T-cell (primary cell): ENCODE results near the gene C5orf58. TPM values are rescaled to one million over a fixed set of nuclear protein-coding genes. Genes with fewer than 3 reads are reported as not detected.

Experiments
- ATAC-seq, 4 experiments: fragments of 200-7000 bp in 3 of 4; fragments of 150-1000 bp in 1 of 4; cut with Tn5 transposase; replicated peaks in 1 of 4; 1 replicate in 3 of 4; 2 replicates in 1 of 4; pipeline ENCODE4 v1.10.0; 2021; ENCODE audit warnings: moderate library complexity in 3 of 4, mild to moderate bottlenecking in 2 of 4, moderate number of reproducible peaks in 1 of 4
- CTCF ChIA-PET, 2 donors: fragments of 300-600 bp; sonication (Branson Sonifier 250); formaldehyde crosslinking; loops; one replicate each; lab custom pipeline; 2022; ENCODE audit warnings: antibody characterized with exemption in 2 of 2; lab: Charles Lee
- POLR2A ChIA-PET, 2 donors: fragments of 300-600 bp; sonication (Branson Sonifier 250); formaldehyde crosslinking; loops; one replicate each; lab custom pipeline; 2022; ENCODE audit warnings: antibody characterized with exemption in 2 of 2; lab: Charles Lee
- DNase-seq, 35 experiments: peaks; one replicate each; pipeline versions ENCODE4 v3.0.0 to v3.0.0-alpha.2; 2013 to 2023
- H3K27ac ChIP-seq: one replicate; pipeline ENCODE4 v1.5.1; 2013; ENCODE audit warnings: low read length
- H3K27me3 ChIP-seq, 2 experiments: replicated peaks in 1 of 2; 1 replicate in 1 of 2; 2 replicates in 1 of 2; pipeline versions ENCODE4 v1.6.1 to v1.7.0; 2013; ENCODE audit warnings: low read length in 1 of 2, mixed read lengths in 1 of 2; ENCODE audit not compliant: control insufficient read depth in 2 of 2, insufficient read depth in 2 of 2; ENCODE audit errors: extremely low read depth in 1 of 2
- H3K36me3 ChIP-seq, 2 donors: 1 replicate in 1 of 2; 2 replicates in 1 of 2; pipeline versions ENCODE4 v1.6.1 to v1.7.0; 2013; ENCODE audit warnings: low read length in 1 of 2; ENCODE audit not compliant: control insufficient read depth in 2 of 2, insufficient read depth in 1 of 2; ENCODE audit errors: extremely low read depth in 1 of 2
- H3K4me1 ChIP-seq, 2 experiments: 1 replicate in 1 of 2; 2 replicates in 1 of 2; pipeline versions ENCODE4 v1.6.1 to v1.7.0; 2013; ENCODE audit warnings: low read length in 2 of 2, mixed read lengths in 1 of 2; ENCODE audit not compliant: insufficient read depth in 2 of 2, control insufficient read depth in 1 of 2; ENCODE audit errors: extremely low read depth in 1 of 2
- H3K4me3 ChIP-seq, 2 donors: 1 replicate in 1 of 2; 2 replicates in 1 of 2; pipeline versions ENCODE4 v1.5.1 to v1.7.0; 2013; ENCODE audit warnings: mild to moderate bottlenecking in 2 of 2, low read length in 1 of 2, moderate library complexity in 1 of 2; ENCODE audit not compliant: control insufficient read depth in 1 of 2; ENCODE audit errors: extremely low read depth in 1 of 2
- H3K9me3 ChIP-seq: 2 replicates; pipeline ENCODE4 v1.7.0; 2013
- H3K27ac Mint-ChIP-seq, 2 donors: one replicate each; pipeline ENCODE4 v1.8.0; 2020 to 2021; ENCODE audit warnings: mild to moderate bottlenecking in 2 of 2, mixed read lengths in 2 of 2
- H3K27me3 Mint-ChIP-seq, 2 donors: one replicate each; pipeline ENCODE4 v1.8.0; 2021 to 2022; ENCODE audit warnings: mixed read lengths in 2 of 2
- H3K36me3 Mint-ChIP-seq: one replicate; pipeline ENCODE4 v1.8.0; 2021; ENCODE audit warnings: mixed read lengths
- H3K4me1 Mint-ChIP-seq, 3 donors: one replicate each; pipeline ENCODE4 v1.8.0; 2020 to 2022; ENCODE audit warnings: mixed read lengths in 3 of 3, mild to moderate bottlenecking in 1 of 3
- H3K4me3 Mint-ChIP-seq, 3 donors: one replicate each; pipeline ENCODE4 v1.8.0; 2020 to 2022; ENCODE audit warnings: mild to moderate bottlenecking in 3 of 3, mixed read lengths in 3 of 3, moderate library complexity in 3 of 3
- H3K9me3 Mint-ChIP-seq, 3 donors: one replicate each; pipeline ENCODE4 v1.8.0; 2020 to 2022; ENCODE audit warnings: mixed read lengths in 3 of 3
- WGBS: methylation state at CpG from one replicate; pipeline ENCODE4 v1.1.5; 2013; ENCODE audit warnings: missing lambda C conversion rate; ENCODE audit not compliant: insufficient coverage; 5-methylcytosine and 5-hydroxymethylcytosine counted together
- total RNA-seq, 35 experiments: library from RNA in 6 of 35; stranded (reverse) in 6 of 35; fragments of 120-200 nt in 1 of 35; gene quantifications; one replicate each; pipeline versions ENCODE4 v1.2.1 to v1.2.4 and lab custom pipeline; 2013 to 2026

C5orf58 gene
- total RNA-seq, 5 donors from 2014 or later (not counting 1 experiment from before 2014, with no cell fraction given), result not detected

DNA sequence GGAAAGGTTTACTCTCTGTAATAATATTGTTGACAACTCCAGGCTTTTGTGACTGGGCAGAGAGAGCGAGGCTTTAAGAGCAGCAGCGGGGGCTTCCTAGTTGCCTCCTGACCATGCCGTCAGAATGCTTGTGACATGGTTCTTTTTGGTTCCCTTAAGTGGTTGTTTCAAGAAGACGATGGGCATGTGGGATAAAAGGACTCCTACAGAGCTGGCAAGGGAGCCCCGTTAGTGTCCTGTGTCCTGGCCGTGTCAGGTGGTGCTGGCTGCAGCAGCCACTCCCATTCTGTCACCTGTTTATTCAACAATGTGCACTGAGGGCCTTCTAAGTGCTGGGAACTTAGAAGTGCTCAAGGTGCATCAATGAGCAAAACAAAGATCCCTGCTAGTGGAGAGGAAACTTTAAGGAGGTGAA lies 45.1 kb downstream of the C5orf58 start:
- CTCF ChIA-PET, result interaction anchor here (0.6 to 8.2 kb wide), 10 partner anchors 10 to 61 kb away, joined by 3 to 111 read pairs (median 4); partner anchors contain the start of gene LCP2 (in 1 of the 2)
- peak overlapping the region; percentile 97 to 99 for H3K27ac Mint-ChIP-seq
- Histone ChIP-seq H3K4me1 (peaks cover 79 to 97% of the 10 kb centered on the region in 2 experiments), H3K36me3 (peaks cover 10 to 57% of the 10 kb centered on the region in 2 donors), H3K9me3 (no peaks in the 10 kb centered on the region), H3K4me3 (peak overlapping the region; percentile 16 to 35), H3K27me3 (no peaks in the 10 kb centered on the region), H3K27ac (peak overlapping the region; percentile 94)
- H3K27me3 Mint-ChIP-seq, result no peaks in the 10 kb centered on the region
- POLR2A ChIA-PET, result interaction anchor here in 1 of 2 donors (1.2 kb wide), 4 partner anchors 17 to 53 kb away, joined by 4 to 6 read pairs (median 4); no protein-coding TSS in a partner anchor
- H3K36me3 Mint-ChIP-seq, result peaks cover 42% of the 10 kb centered on the region
- H3K4me1 Mint-ChIP-seq, result peaks cover 96 to 100% (median 97%) of the 10 kb centered on the region in 3 donors
- 24% methylated on average over 3 of the region's 6 CpGs for WGBS
- ATAC-seq (no peak), DNase-seq (peak in 1 of 35 experiments; percentile 51)
- H3K9me3 Mint-ChIP-seq, result no peaks in the 10 kb centered on the region
- peak overlapping the region; percentile 72 to 99 (median 75) for H3K4me3 Mint-ChIP-seq

DNA sequence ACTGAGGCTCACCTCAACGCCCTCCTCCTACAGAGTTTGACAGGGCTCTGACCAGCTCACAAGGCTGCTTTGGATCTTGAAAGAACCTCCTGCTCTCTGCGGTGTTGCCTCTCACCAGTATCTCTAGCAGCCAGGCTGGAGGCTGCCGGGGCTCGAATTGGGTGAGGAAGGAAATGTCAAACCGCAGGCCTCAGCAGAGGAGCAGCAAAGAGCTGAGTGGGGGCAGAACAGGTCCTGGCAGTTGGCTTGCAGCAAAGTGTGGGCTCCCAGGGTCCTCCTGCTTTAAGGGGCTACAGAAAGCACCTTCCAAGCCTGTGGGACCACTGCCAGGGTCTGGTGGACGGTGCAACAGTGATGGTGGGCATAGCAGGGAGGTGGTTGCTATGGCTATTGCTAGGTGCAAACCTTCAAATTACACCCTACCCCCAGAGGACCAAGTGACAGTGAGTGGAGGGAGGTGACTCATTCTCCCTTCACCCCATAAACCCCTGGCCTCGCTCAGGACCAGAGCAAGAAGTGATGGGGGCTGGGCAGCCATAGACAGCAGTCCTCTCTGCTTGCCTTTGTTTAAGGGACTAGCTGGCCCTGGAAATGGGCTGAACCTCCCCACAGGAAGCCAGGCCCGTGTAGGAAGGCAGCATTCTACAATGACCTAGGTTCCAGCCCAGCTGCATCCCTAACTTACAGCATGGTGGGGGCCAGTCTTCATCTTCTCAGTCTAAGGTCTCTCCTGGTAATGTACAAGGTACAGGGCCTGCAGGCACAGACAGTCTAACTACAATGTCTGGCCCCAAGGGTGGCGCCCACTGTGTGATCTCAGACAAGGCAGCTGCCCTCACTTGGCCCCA lies 46.0 kb downstream of the C5orf58 start:
- ChIA-PET POLR2A (interaction anchor here (0.6 to 1.7 kb wide), 12 partner anchors 9 to 55 kb away, joined by 3 to 10 read pairs (median 4); partner anchors contain the start of gene LCP2 (in 2 of the 2)), CTCF (interaction anchor here (0.6 to 8.2 kb wide), 17 partner anchors 9 to 60 kb away, joined by 3 to 111 read pairs (median 3); partner anchors contain the start of gene LCP2 (in 1 of the 2))
- no peaks in the 10 kb centered on the region for H3K9me3 Mint-ChIP-seq
- peak overlapping the region; percentile 86 to 99 for H3K27ac Mint-ChIP-seq
- no peaks in the 10 kb centered on the region for H3K27me3 ChIP-seq
- no peaks in the 10 kb centered on the region for H3K9me3 ChIP-seq
- no peaks in the 10 kb centered on the region for H3K27me3 Mint-ChIP-seq
- peak overlapping the region; percentile 73 for H3K27ac ChIP-seq
- H3K4me3 Mint-ChIP-seq, result peak overlapping the region; percentile 68 to 99 (median 75)
- WGBS, result 5% methylated on average over 4 of the region's 9 CpGs
- DNase-seq (peak; percentile 80 to 95 (median 88)), ATAC-seq (peak; percentile 78 to 80 (median 79))
- peaks cover 79 to 97% of the 10 kb centered on the region in 2 experiments for H3K4me1 ChIP-seq
- peak overlapping the region; percentile 35 to 49 for H3K4me3 ChIP-seq
- H3K36me3 ChIP-seq, result peaks cover 8 to 57% of the 10 kb centered on the region in 2 donors
- peaks cover 47% of the 10 kb centered on the region for H3K36me3 Mint-ChIP-seq
- H3K4me1 Mint-ChIP-seq, result peaks cover 97 to 100% (median 97%) of the 10 kb centered on the region in 3 donors

- no peak for DNase-seq
- peak overlapping the region; percentile 68 to 99 (median 75) for H3K4me3 Mint-ChIP-seq
- peaks cover 8 to 57% of the 10 kb centered on the region in 2 donors for H3K36me3 ChIP-seq
- no peaks in the 10 kb centered on the region for H3K9me3 ChIP-seq
- H3K27me3 ChIP-seq, result no peaks in the 10 kb centered on the region
- H3K9me3 Mint-ChIP-seq, result no peaks in the 10 kb centered on the region
- WGBS, result no CpG with 5 or more reads among the region's 4 CpGs
- ChIA-PET POLR2A (interaction anchor here (0.8 to 1.7 kb wide), 4 partner anchors 12 to 18 kb away, joined by 3 to 6 read pairs (median 4); partner anchors contain the start of gene LCP2 (in 2 of the 2)), CTCF (interaction anchor here (0.8 to 8.2 kb wide), 9 partner anchors 11 to 55 kb away, joined by 3 to 111 read pairs (median 3); partner anchors contain the start of gene LCP2 (in 1 of the 2))
- H3K27me3 Mint-ChIP-seq, result no peaks in the 10 kb centered on the region
- peak overlapping the region; percentile 73 for H3K27ac ChIP-seq
- no peak for ATAC-seq
- H3K4me1 Mint-ChIP-seq, result peaks cover 97 to 100% (median 97%) of the 10 kb centered on the region in 3 donors
- H3K36me3 Mint-ChIP-seq, result peaks cover 46% of the 10 kb centered on the region
- peaks cover 79 to 96% of the 10 kb centered on the region in 2 experiments for H3K4me1 ChIP-seq
- peak overlapping the region; percentile 86 to 99 for H3K27ac Mint-ChIP-seq
- peak overlapping the region; percentile 35 to 49 for H3K4me3 ChIP-seq
Observed at GRCh38 chr5:170279459-170279817, 46.7 kb downstream of the C5orf58 start.

- CTCF ChIA-PET, result interaction anchor here (0.9 to 8.2 kb wide), 6 partner anchors 12 to 55 kb away, joined by 3 to 111 read pairs (median 4); partner anchors contain the start of gene LCP2 (in 1 of the 2)
- Histone ChIP-seq H3K4me3 (peak overlapping the region in 1 of 2 donors; percentile 36), H3K4me1 (peaks cover 76 to 95% of the 10 kb centered on the region in 2 experiments), H3K27ac (peak overlapping the region; percentile 73), H3K27me3 (no peaks in the 10 kb centered on the region), H3K36me3 (peaks cover 8 to 56% of the 10 kb centered on the region in 2 donors), H3K9me3 (no peaks in the 10 kb centered on the region)
- POLR2A ChIA-PET, result interaction anchor here (0.6 to 1.7 kb wide), 5 partner anchors 11 to 1910 kb away, joined by 3 to 6 read pairs (median 3); partner anchors contain the start of gene LCP2 (in 1 of the 2)
- H3K36me3 Mint-ChIP-seq, result peaks cover 46% of the 10 kb centered on the region
- ATAC-seq, result no peak
- WGBS, result 37% methylated on average over 4 of the region's 6 CpGs
- peak overlapping the region; percentile 86 to 99 for H3K27ac Mint-ChIP-seq
- peaks cover 97 to 100% (median 98%) of the 10 kb centered on the region in 3 donors for H3K4me1 Mint-ChIP-seq
- no peak for DNase-seq
- peak overlapping the region; percentile 68 to 99 (median 75) for H3K4me3 Mint-ChIP-seq
- no peaks in the 10 kb centered on the region for H3K27me3 Mint-ChIP-seq
- no peaks in the 10 kb centered on the region for H3K9me3 Mint-ChIP-seq
Observed at GRCh38 chr5:170280011-170280493, 47.3 kb downstream of the C5orf58 start.

DNA sequence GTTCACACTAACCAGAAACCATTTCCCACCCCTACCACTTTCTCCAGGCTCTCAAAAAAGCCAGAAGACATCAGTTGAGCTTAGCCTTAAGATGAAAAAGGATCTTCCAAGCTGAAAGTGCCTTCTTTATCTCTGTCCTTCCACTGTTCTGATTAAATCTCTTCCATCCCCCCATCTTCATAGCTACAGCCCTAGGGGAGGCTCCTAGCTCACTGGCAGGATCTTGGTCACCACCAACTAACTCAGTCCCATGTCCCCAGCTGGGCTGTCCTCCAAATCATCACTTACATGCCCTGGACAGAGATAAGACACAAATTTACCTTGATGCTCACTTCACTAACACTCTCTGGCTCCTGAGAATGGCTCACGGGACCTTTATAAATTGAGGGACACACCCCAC lies 50.5 kb downstream of the C5orf58 start:
- 31% methylated on average over 1 of the region's 1 CpG for WGBS
- peak overlapping the region; percentile 40 to 99 (median 63) for H3K4me3 Mint-ChIP-seq

More for the DNA sequence above, 50.5 kb downstream of the C5orf58 start:
- Histone ChIP-seq H3K9me3 (no peaks in the 10 kb centered on the region), H3K27ac (peak overlapping the region; percentile 72), H3K36me3 (peaks cover 8 to 68% of the 10 kb centered on the region in 2 donors), H3K27me3 (no peaks in the 10 kb centered on the region), H3K4me1 (peaks cover 82 to 93% of the 10 kb centered on the region in 2 experiments), H3K4me3 (no peak overlapping the region)
- ATAC-seq (no peak), DNase-seq (no peak)
- Mint-ChIP-seq H3K27me3 (no peaks in the 10 kb centered on the region), H3K9me3 (no peaks in the 10 kb centered on the region), H3K4me1 (peaks cover 100% of the 10 kb centered on the region in 3 donors), H3K36me3 (peaks cover 59% of the 10 kb centered on the region), H3K27ac (peak overlapping the region; percentile 95 to 99)
- ChIA-PET POLR2A (interaction anchor here (0.6 to 1.4 kb wide), 6 partner anchors 8 to 56 kb away, joined by 3 to 14 read pairs (median 4); partner anchors contain the start of gene LCP2 (in 1 of the 2)), CTCF (interaction anchor here (0.5 to 2.2 kb wide), 11 partner anchors 9 to 137 kb away, joined by 3 to 16 read pairs (median 5); no protein-coding TSS in a partner anchor)
